Mesenchymal stem cell (in vitro differentiated cells and primary cell): ENCODE measurements around the gene LRP1B.

Experiments
- DNase-seq: peaks from one replicate; pipeline ENCODE4 v3.0.0-alpha.2; 2013
- H2AFZ ChIP-seq: one replicate; pipeline ENCODE4 v1.6.1; 2013; ENCODE audit warnings: low read depth, mild to moderate bottlenecking, control low read depth, inconsistent platforms, low read length, moderate library complexity
- H2AK5ac ChIP-seq: 2 replicates; pipeline ENCODE4 v1.6.1; 2013; ENCODE audit warnings: low read length, moderate library complexity, mild to moderate bottlenecking, inconsistent platforms; ENCODE audit not compliant: severe bottlenecking
- H2BK120ac ChIP-seq: one replicate; pipeline ENCODE4 v1.6.1; 2013; ENCODE audit warnings: low read depth, mild to moderate bottlenecking, inconsistent platforms, low read length, moderate library complexity
- H2BK12ac ChIP-seq, 2 experiments: one replicate each; pipeline ENCODE4 v1.6.1; 2013; ENCODE audit warnings: inconsistent platforms in 2 of 2, low read length in 2 of 2, mild to moderate bottlenecking in 2 of 2, moderate library complexity in 2 of 2, control low read depth in 1 of 2
- H2BK15ac ChIP-seq: one replicate; pipeline ENCODE4 v1.6.1; 2013; ENCODE audit warnings: mild to moderate bottlenecking, low read depth, inconsistent platforms; ENCODE audit not compliant: poor library complexity, severe bottlenecking
- H2BK5ac ChIP-seq: 2 replicates; pipeline ENCODE4 v1.6.1; 2013; ENCODE audit warnings: low read depth, mild to moderate bottlenecking, low read length, control low read depth, inconsistent platforms; ENCODE audit not compliant: poor library complexity, severe bottlenecking
- H3K14ac ChIP-seq, 2 experiments: one replicate each; pipeline ENCODE4 v1.6.1; 2013; ENCODE audit warnings: inconsistent platforms in 2 of 2, low read length in 2 of 2, control low read depth in 1 of 2, mild to moderate bottlenecking in 1 of 2, moderate library complexity in 1 of 2
- H3K18ac ChIP-seq, 2 experiments: one replicate each; pipeline ENCODE4 v1.6.1; 2013; ENCODE audit warnings: inconsistent platforms in 2 of 2, low read length in 2 of 2, control low read depth in 1 of 2, low read depth in 1 of 2, mild to moderate bottlenecking in 1 of 2
- H3K23ac ChIP-seq, 2 experiments: one replicate each; pipeline ENCODE4 v1.6.1; 2013; ENCODE audit warnings: inconsistent platforms in 2 of 2, low read length in 2 of 2, mild to moderate bottlenecking in 2 of 2, moderate library complexity in 2 of 2, control low read depth in 1 of 2
- H3K27ac ChIP-seq: 2 replicates; pipeline ENCODE4 v1.5.1; 2013; ENCODE audit warnings: mild to moderate bottlenecking, moderate library complexity, low read length, control low read depth, inconsistent platforms; ENCODE audit not compliant: poor library complexity, severe bottlenecking
- H3K27me3 ChIP-seq, 2 experiments: 2 replicates each; pipeline versions ENCODE4 v1.6.1 to v1.7.0; 2013; ENCODE audit warnings: low read length in 2 of 2, mild to moderate bottlenecking in 2 of 2, moderate library complexity in 2 of 2, control low read depth in 1 of 2, inconsistent platforms in 1 of 2; ENCODE audit not compliant: control insufficient read depth in 1 of 2, insufficient read depth in 1 of 2
- H3K36me3 ChIP-seq, 2 experiments: 2 replicates each; pipeline versions ENCODE4 v1.6.1 to v1.7.0; 2013; ENCODE audit warnings: low read length in 2 of 2, control low read depth in 1 of 2, inconsistent platforms in 1 of 2, low read depth in 1 of 2, mild to moderate bottlenecking in 1 of 2; ENCODE audit not compliant: insufficient read depth in 2 of 2, control insufficient read depth in 1 of 2
- H3K4ac ChIP-seq, 2 experiments: one replicate each; pipeline ENCODE4 v1.6.1; 2013; ENCODE audit warnings: inconsistent platforms in 2 of 2, low read length in 2 of 2, mild to moderate bottlenecking in 2 of 2, moderate library complexity in 2 of 2, control low read depth in 1 of 2, low read depth in 1 of 2
- H3K4me1 ChIP-seq: 2 replicates; pipeline ENCODE4 v1.6.1; 2013; ENCODE audit warnings: low read depth, low read length, control low read depth; ENCODE audit not compliant: control insufficient read depth, insufficient read depth
- H3K4me2 ChIP-seq: 2 replicates; pipeline ENCODE4 v1.6.1; 2013; ENCODE audit warnings: low read length, mild to moderate bottlenecking, inconsistent platforms; ENCODE audit not compliant: poor library complexity, severe bottlenecking
- H3K4me3 ChIP-seq, 2 experiments: 2 replicates each; pipeline versions ENCODE4 v1.5.1 to v1.7.0; 2013; ENCODE audit warnings: low read length in 2 of 2, mild to moderate bottlenecking in 2 of 2, control low read depth in 1 of 2, low read depth in 1 of 2; ENCODE audit not compliant: insufficient read depth in 1 of 2
- H3K79me1 ChIP-seq: replicated peaks from 2 replicates; pipeline ENCODE4 v1.6.1; 2013; ENCODE audit warnings: mild to moderate bottlenecking, control low read depth, low read length, inconsistent platforms; ENCODE audit not compliant: poor library complexity, severe bottlenecking
- H3K9ac ChIP-seq: 2 replicates; pipeline ENCODE4 v1.7.0; 2013; ENCODE audit warnings: mild to moderate bottlenecking, low read length, moderate library complexity
- H3K9me3 ChIP-seq: 2 replicates; pipeline ENCODE4 v1.7.0; 2013; ENCODE audit warnings: mild to moderate bottlenecking, low read length; ENCODE audit not compliant: control insufficient read depth
- H4K8ac ChIP-seq: one replicate; pipeline ENCODE4 v1.6.1; 2013; ENCODE audit warnings: inconsistent platforms, mild to moderate bottlenecking, low read length, moderate library complexity
- H4K91ac ChIP-seq: one replicate; pipeline ENCODE4 v1.6.1; 2013; ENCODE audit warnings: mild to moderate bottlenecking, low read length, inconsistent platforms
- WGBS: methylation state at CpG from one replicate; pipeline ENCODE4 v1.1.7; 2013; ENCODE audit warnings: mixed read lengths; 5-methylcytosine and 5-hydroxymethylcytosine counted together

LRP1B gene

GRCh38 chr2:140307532-140307931 is 1823.3 kb downstream of the LRP1B start:
- Histone ChIP-seq H2BK5ac (no peak overlapping the region), H3K4ac (no peak overlapping the region), H2BK12ac (no peak overlapping the region), H2BK15ac (no peak overlapping the region), H3K4me2 (no peak overlapping the region), H2BK120ac (no peak overlapping the region), H3K9ac (no peak overlapping the region), H3K9me3 (no peaks in the 10 kb centered on the region), H3K14ac (no peak overlapping the region), H4K91ac (no peak overlapping the region), H3K4me1 (no peaks in the 10 kb centered on the region), H3K18ac (no peak overlapping the region), H3K27me3 (no peaks in the 10 kb centered on the region), H2AFZ (no peak overlapping the region), H3K79me1 (no peaks in the 10 kb centered on the region), H4K8ac (no peak overlapping the region), H3K4me3 (no peak overlapping the region), H3K27ac (no peak overlapping the region), H2AK5ac (no peak overlapping the region), H3K23ac (no peak overlapping the region), H3K36me3 (no peaks in the 10 kb centered on the region)
- no peak for DNase-seq

- H3K27ac ChIP-seq, result no peak overlapping the region
- no CpG with 5 or more reads among the region's 1 CpG for WGBS
- no peak overlapping the region for H3K23ac ChIP-seq
- H3K4me1 ChIP-seq, result no peaks in the 10 kb centered on the region
- no peaks in the 10 kb centered on the region for H3K79me1 ChIP-seq
- no peak overlapping the region for H3K9ac ChIP-seq
- H3K4ac ChIP-seq, result no peak overlapping the region
- no peak overlapping the region for H3K18ac ChIP-seq
- H2BK15ac ChIP-seq, result no peak overlapping the region
- H2BK5ac ChIP-seq, result no peak overlapping the region
- no peak overlapping the region for H4K8ac ChIP-seq
- no peak overlapping the region for H2AK5ac ChIP-seq
- H2AFZ ChIP-seq, result no peak overlapping the region
- H3K4me2 ChIP-seq, result no peak overlapping the region
- DNase-seq, result no peak
- H3K14ac ChIP-seq, result no peak overlapping the region
- H3K4me3 ChIP-seq, result no peak overlapping the region
- no peaks in the 10 kb centered on the region for H3K36me3 ChIP-seq
- no peak overlapping the region for H2BK12ac ChIP-seq
- H3K27me3 ChIP-seq, result no peaks in the 10 kb centered on the region
- no peak overlapping the region for H4K91ac ChIP-seq
- no peaks in the 10 kb centered on the region for H3K9me3 ChIP-seq
- H2BK120ac ChIP-seq, result no peak overlapping the region
Measured at GRCh38 chr2:140295767-140296166, 1835.0 kb downstream of the LRP1B start.

GRCh38 chr2:140288726-140289125 is 1842.1 kb downstream of the LRP1B start:
- Histone ChIP-seq H3K27ac (no peak overlapping the region), H3K4me1 (no peaks in the 10 kb centered on the region), H2AK5ac (no peak overlapping the region), H3K4me3 (no peak overlapping the region), H4K91ac (no peak overlapping the region), H3K18ac (no peak overlapping the region), H2BK5ac (no peak overlapping the region), H2BK120ac (no peak overlapping the region), H4K8ac (no peak overlapping the region), H3K79me1 (no peaks in the 10 kb centered on the region), H2BK12ac (no peak overlapping the region), H3K9me3 (no peaks in the 10 kb centered on the region), H3K27me3 (no peaks in the 10 kb centered on the region), H3K36me3 (no peaks in the 10 kb centered on the region), H2AFZ (no peak overlapping the region), H3K4ac (no peak overlapping the region), H3K14ac (no peak overlapping the region), H3K9ac (no peak overlapping the region), H2BK15ac (no peak overlapping the region), H3K4me2 (no peak overlapping the region), H3K23ac (no peak overlapping the region)
- DNase-seq, result no peak

GRCh38 chr2:140288213-140288612 is 1842.6 kb downstream of the LRP1B start:
- H2BK5ac ChIP-seq, result no peak overlapping the region

More at GRCh38 chr2:140288213-140288612, 1842.6 kb downstream of the LRP1B start:
- no peak overlapping the region for H3K4me2 ChIP-seq
- no peak overlapping the region for H2BK15ac ChIP-seq
- H3K27ac ChIP-seq, result no peak overlapping the region
- no peak overlapping the region for H3K9ac ChIP-seq
- no peaks in the 10 kb centered on the region for H3K4me1 ChIP-seq
- H2AFZ ChIP-seq, result no peak overlapping the region
- no peak overlapping the region for H3K18ac ChIP-seq
- H3K4ac ChIP-seq, result no peak overlapping the region
- WGBS, result no CpG with 5 or more reads among the region's 2 CpGs
- no peak overlapping the region for H3K23ac ChIP-seq
- H3K9me3 ChIP-seq, result no peaks in the 10 kb centered on the region
- H2BK12ac ChIP-seq, result no peak overlapping the region
- H3K14ac ChIP-seq, result no peak overlapping the region
- H3K79me1 ChIP-seq, result no peaks in the 10 kb centered on the region
- no peaks in the 10 kb centered on the region for H3K27me3 ChIP-seq
- no peak overlapping the region for H4K8ac ChIP-seq
- H3K36me3 ChIP-seq, result no peaks in the 10 kb centered on the region
- no peak overlapping the region for H2BK120ac ChIP-seq
- H4K91ac ChIP-seq, result no peak overlapping the region
- no peak overlapping the region for H2AK5ac ChIP-seq
- H3K4me3 ChIP-seq, result no peak overlapping the region
- no peak for DNase-seq
